T-cell (primary cell): ENCODE measurements around the gene CSNK1D. TPM values are rescaled to one million over a fixed set of nuclear protein-coding genes. Genes with fewer than 3 reads are reported as not detected.

Experiments used
- ATAC-seq, 4 experiments: fragments of 200-7000 bp in 3 of 4; fragments of 150-1000 bp in 1 of 4; cut with Tn5 transposase; replicated peaks in 1 of 4; 1 replicate in 3 of 4; 2 replicates in 1 of 4; pipeline ENCODE4 v1.10.0; 2021; ENCODE audit warnings: moderate library complexity in 3 of 4, mild to moderate bottlenecking in 2 of 4, moderate number of reproducible peaks in 1 of 4
- CTCF ChIA-PET, 2 donors: fragments of 300-600 bp; sonication (Branson Sonifier 250); formaldehyde crosslinking; loops; one replicate each; lab custom pipeline; 2022; ENCODE audit warnings: antibody characterized with exemption in 2 of 2; lab: Charles Lee
- POLR2A ChIA-PET, 2 donors: fragments of 300-600 bp; sonication (Branson Sonifier 250); formaldehyde crosslinking; loops; one replicate each; lab custom pipeline; 2022; ENCODE audit warnings: antibody characterized with exemption in 2 of 2; lab: Charles Lee
- DNase-seq, 35 experiments: peaks; one replicate each; pipeline versions ENCODE4 v3.0.0 to v3.0.0-alpha.2; 2013 to 2023
- H3K27ac ChIP-seq: one replicate; pipeline ENCODE4 v1.5.1; 2013; ENCODE audit warnings: low read length
- H3K27me3 ChIP-seq, 2 experiments: replicated peaks in 1 of 2; 1 replicate in 1 of 2; 2 replicates in 1 of 2; pipeline versions ENCODE4 v1.6.1 to v1.7.0; 2013; ENCODE audit warnings: low read length in 1 of 2, mixed read lengths in 1 of 2; ENCODE audit not compliant: control insufficient read depth in 2 of 2, insufficient read depth in 2 of 2; ENCODE audit errors: extremely low read depth in 1 of 2
- H3K36me3 ChIP-seq, 2 donors: 1 replicate in 1 of 2; 2 replicates in 1 of 2; pipeline versions ENCODE4 v1.6.1 to v1.7.0; 2013; ENCODE audit warnings: low read length in 1 of 2; ENCODE audit not compliant: control insufficient read depth in 2 of 2, insufficient read depth in 1 of 2; ENCODE audit errors: extremely low read depth in 1 of 2
- H3K4me1 ChIP-seq, 2 experiments: 1 replicate in 1 of 2; 2 replicates in 1 of 2; pipeline versions ENCODE4 v1.6.1 to v1.7.0; 2013; ENCODE audit warnings: low read length in 2 of 2, mixed read lengths in 1 of 2; ENCODE audit not compliant: insufficient read depth in 2 of 2, control insufficient read depth in 1 of 2; ENCODE audit errors: extremely low read depth in 1 of 2
- H3K4me3 ChIP-seq, 2 donors: 1 replicate in 1 of 2; 2 replicates in 1 of 2; pipeline versions ENCODE4 v1.5.1 to v1.7.0; 2013; ENCODE audit warnings: mild to moderate bottlenecking in 2 of 2, low read length in 1 of 2, moderate library complexity in 1 of 2; ENCODE audit not compliant: control insufficient read depth in 1 of 2; ENCODE audit errors: extremely low read depth in 1 of 2
- H3K9me3 ChIP-seq: 2 replicates; pipeline ENCODE4 v1.7.0; 2013
- H3K27ac Mint-ChIP-seq, 2 donors: one replicate each; pipeline ENCODE4 v1.8.0; 2020 to 2021; ENCODE audit warnings: mild to moderate bottlenecking in 2 of 2, mixed read lengths in 2 of 2
- H3K27me3 Mint-ChIP-seq, 2 donors: one replicate each; pipeline ENCODE4 v1.8.0; 2021 to 2022; ENCODE audit warnings: mixed read lengths in 2 of 2
- H3K36me3 Mint-ChIP-seq: one replicate; pipeline ENCODE4 v1.8.0; 2021; ENCODE audit warnings: mixed read lengths
- H3K4me1 Mint-ChIP-seq, 3 donors: one replicate each; pipeline ENCODE4 v1.8.0; 2020 to 2022; ENCODE audit warnings: mixed read lengths in 3 of 3, mild to moderate bottlenecking in 1 of 3
- H3K4me3 Mint-ChIP-seq, 3 donors: one replicate each; pipeline ENCODE4 v1.8.0; 2020 to 2022; ENCODE audit warnings: mild to moderate bottlenecking in 3 of 3, mixed read lengths in 3 of 3, moderate library complexity in 3 of 3
- H3K9me3 Mint-ChIP-seq, 3 donors: one replicate each; pipeline ENCODE4 v1.8.0; 2020 to 2022; ENCODE audit warnings: mixed read lengths in 3 of 3
- WGBS: methylation state at CpG from one replicate; pipeline ENCODE4 v1.1.5; 2013; ENCODE audit warnings: missing lambda C conversion rate; ENCODE audit not compliant: insufficient coverage; 5-methylcytosine and 5-hydroxymethylcytosine counted together
- total RNA-seq, 35 experiments: library from RNA in 6 of 35; stranded (reverse) in 6 of 35; fragments of 120-200 nt in 1 of 35; gene quantifications; one replicate each; pipeline versions ENCODE4 v1.2.1 to v1.2.4 and lab custom pipeline; 2013 to 2026

CSNK1D gene
- total RNA-seq, 5 donors from 2014 or later (not counting 1 experiment from before 2014, with no cell fraction given) = 177 to 273 (median 194) TPM

DNA sequence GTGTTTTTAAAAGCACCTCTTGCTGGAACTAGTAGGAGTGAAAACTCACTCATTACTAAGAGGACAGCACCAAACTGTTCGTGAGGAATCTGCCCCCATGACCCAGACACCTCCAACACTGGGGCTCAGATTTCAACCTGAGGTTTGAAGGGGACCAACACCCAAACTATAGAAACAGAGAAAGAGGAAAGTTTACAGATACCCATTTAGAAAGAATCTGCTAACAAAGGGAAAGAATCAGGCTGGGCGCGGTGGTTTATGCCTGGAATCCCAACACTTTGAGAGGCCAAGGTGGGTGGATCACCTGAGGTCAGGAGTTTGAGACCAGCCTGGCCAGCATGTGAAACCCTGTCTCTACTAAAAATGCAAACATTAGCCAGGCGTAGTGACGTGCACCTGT, 3.4 kb upstream of the CSNK1D start:
- no peak overlapping the region for H3K27ac Mint-ChIP-seq
- Histone ChIP-seq H3K4me3 (no peak overlapping the region), H3K4me1 (peaks cover 3 to 33% of the 10 kb centered on the region in 2 experiments), H3K9me3 (no peaks in the 10 kb centered on the region), H3K36me3 (no peaks in the 10 kb centered on the region), H3K27ac (no peak overlapping the region), H3K27me3 (peaks cover 0 to 11% of the 10 kb centered on the region in 2 experiments)
- CTCF ChIA-PET = no interaction called here
- H3K9me3 Mint-ChIP-seq = no peaks in the 10 kb centered on the region
- 92% methylated on average over 2 of the region's 5 CpGs for WGBS
- no peak for ATAC-seq
- H3K4me1 Mint-ChIP-seq = peaks cover 15 to 26% (median 16%) of the 10 kb centered on the region in 3 donors
- no peak overlapping the region for H3K4me3 Mint-ChIP-seq
- POLR2A ChIA-PET = interaction anchor here in 1 of 2 donors (0.7 kb wide), 1 partner anchor 49 kb away, joined by 3 read pairs; no protein-coding TSS in a partner anchor
- no peaks in the 10 kb centered on the region for H3K27me3 Mint-ChIP-seq
- DNase-seq = no peak
- H3K36me3 Mint-ChIP-seq = peaks cover 5% of the 10 kb centered on the region

DNA sequence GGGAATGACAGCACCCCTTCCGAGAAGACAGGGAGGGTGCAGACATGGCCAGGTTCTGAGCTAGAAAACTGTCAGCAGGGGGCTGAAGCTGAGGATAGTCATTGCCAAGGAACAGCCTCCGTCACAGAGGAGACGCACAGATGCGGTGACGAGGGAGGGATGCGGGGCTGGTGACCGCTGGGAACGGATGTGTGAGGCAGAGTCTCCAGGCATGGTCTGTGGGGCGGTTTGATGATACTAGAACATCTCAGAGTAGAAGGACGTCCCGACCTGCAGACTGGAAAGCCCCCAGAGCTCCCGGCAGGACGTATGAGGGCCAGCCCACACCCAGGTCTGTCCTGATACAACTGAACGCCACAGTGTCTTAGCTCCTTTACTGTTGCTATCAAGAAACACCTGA, 1.8 kb upstream of the CSNK1D start:
- CTCF ChIA-PET = no interaction called here
- Mint-ChIP-seq H3K27me3 (no peaks in the 10 kb centered on the region), H3K4me3 (no peak overlapping the region), H3K4me1 (peaks cover 24 to 29% (median 25%) of the 10 kb centered on the region in 3 donors), H3K9me3 (no peaks in the 10 kb centered on the region), H3K27ac (peak overlapping the region in 1 of 2 donors; percentile 39), H3K36me3 (peaks cover 11% of the 10 kb centered on the region)
- Histone ChIP-seq H3K27ac (no peak overlapping the region), H3K4me1 (peaks cover 9 to 34% of the 10 kb centered on the region in 2 experiments), H3K36me3 (peaks cover 4 to 14% of the 10 kb centered on the region in 2 donors), H3K27me3 (peaks cover 0 to 11% of the 10 kb centered on the region in 2 experiments), H3K9me3 (no peaks in the 10 kb centered on the region), H3K4me3 (no peak overlapping the region)
- POLR2A ChIA-PET = no interaction called here
- DNase-seq (no peak), ATAC-seq (no peak)
- WGBS = 91% methylated on average over 8 of the region's 14 CpGs

- Mint-ChIP-seq H3K4me3 (peak overlapping the region; percentile 39 to 95 (median 87)), H3K27ac (peak overlapping the region; percentile 15 to 55), H3K27me3 (no peaks in the 10 kb centered on the region), H3K36me3 (peaks cover 18% of the 10 kb centered on the region), H3K4me1 (peaks cover 34 to 39% (median 34%) of the 10 kb centered on the region in 3 donors), H3K9me3 (no peaks in the 10 kb centered on the region)
- ChIA-PET CTCF (interaction anchor here in 1 of 2 donors (1.5 kb wide), 1 partner anchor 24 kb away, joined by 4 read pairs; no protein-coding TSS in a partner anchor), POLR2A (no interaction called here)
- H3K4me3 ChIP-seq = peak overlapping the region in 1 of 2 donors; percentile 65
- ATAC-seq = no peak
- peaks cover 0 to 11% of the 10 kb centered on the region in 2 experiments for H3K27me3 ChIP-seq
- peaks cover 9 to 43% of the 10 kb centered on the region in 2 experiments for H3K4me1 ChIP-seq
- 83% methylated on average over 17 of the region's 27 CpGs for WGBS
- no peak overlapping the region for H3K27ac ChIP-seq
- DNase-seq = no peak
- H3K36me3 ChIP-seq = peaks cover 4 to 24% of the 10 kb centered on the region in 2 donors
- no peaks in the 10 kb centered on the region for H3K9me3 ChIP-seq
Observed at GRCh38 chr17:82274134-82275020, 877 bp upstream of the CSNK1D start.

DNA sequence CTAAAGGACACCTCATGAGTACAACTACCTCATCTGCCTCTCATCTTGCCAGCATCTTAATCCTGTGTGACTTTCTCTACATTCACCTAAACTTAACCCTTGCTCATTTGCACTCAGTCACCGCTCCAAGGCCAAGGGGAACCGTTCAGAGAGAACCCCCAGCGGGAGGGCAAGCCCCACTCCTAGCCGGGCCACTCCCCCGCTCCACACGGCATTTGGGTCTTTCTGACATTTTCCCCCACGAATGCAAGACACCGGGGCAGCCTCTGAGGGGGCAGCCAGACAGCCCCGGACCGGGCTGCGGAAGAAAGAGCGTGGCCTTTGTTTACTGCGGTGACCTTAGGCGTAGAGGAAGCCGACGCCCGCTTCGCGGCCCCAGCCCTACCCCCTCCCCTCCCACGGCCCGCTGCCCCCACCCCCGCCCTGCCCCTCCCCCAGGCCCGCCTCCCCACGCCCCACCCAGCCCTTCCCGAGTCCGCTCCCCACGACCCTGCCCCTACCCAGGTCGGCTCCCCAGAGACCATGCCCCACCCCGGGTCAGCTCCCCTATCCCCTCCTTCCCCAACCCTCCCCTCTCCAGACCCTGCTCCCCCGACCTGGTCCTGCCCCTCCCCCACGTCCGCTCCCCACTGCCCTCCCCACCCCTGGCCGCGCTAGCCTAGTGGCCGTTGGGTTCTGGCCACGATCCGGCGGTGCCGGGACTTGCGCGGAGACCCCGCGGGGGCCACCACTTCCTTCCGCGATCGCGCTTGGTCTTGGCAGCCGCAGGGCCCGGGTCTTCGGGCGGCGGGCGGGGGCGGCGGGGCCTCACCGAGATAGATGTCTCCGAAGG, 789 bp downstream of the CSNK1D start:
- POLR2A ChIA-PET = no interaction called here
- no peaks in the 10 kb centered on the region for H3K27me3 Mint-ChIP-seq

GRCh38 chr17:82271401-82271800, 2.1 kb downstream of the CSNK1D start:
- Histone ChIP-seq H3K27me3 (peaks cover 0 to 8% of the 10 kb centered on the region in 2 experiments), H3K4me3 (peak overlapping the region in 1 of 2 donors; percentile 68), H3K36me3 (peaks cover 4 to 45% of the 10 kb centered on the region in 2 donors), H3K9me3 (no peaks in the 10 kb centered on the region), H3K27ac (peak overlapping the region; percentile 5), H3K4me1 (peaks cover 14 to 72% of the 10 kb centered on the region in 2 experiments)
- H3K27me3 Mint-ChIP-seq = no peaks in the 10 kb centered on the region
- peak overlapping the region; percentile 93 to 97 for H3K27ac Mint-ChIP-seq
- peak overlapping the region; percentile 87 to 97 (median 95) for H3K4me3 Mint-ChIP-seq
- peaks cover 61 to 67% (median 63%) of the 10 kb centered on the region in 3 donors for H3K4me1 Mint-ChIP-seq
- ChIA-PET POLR2A (interaction anchor here in 1 of 2 donors (0.9 kb wide), 1 partner anchor 26 kb away, joined by 4 read pairs; no protein-coding TSS in a partner anchor), CTCF (no interaction called here)
- DNase-seq (no peak), ATAC-seq (no peak)
- 82% methylated on average over 4 of the region's 6 CpGs for WGBS
- H3K36me3 Mint-ChIP-seq = peaks cover 26% of the 10 kb centered on the region
- no peaks in the 10 kb centered on the region for H3K9me3 Mint-ChIP-seq

More for the DNA sequence above, 789 bp downstream of the CSNK1D start:
- DNase-seq = peak in 26 of 35 experiments; percentile 14 to 56 (median 26)
- Histone ChIP-seq H3K4me3 (peak overlapping the region; percentile 65 to 68), H3K9me3 (no peaks in the 10 kb centered on the region), H3K4me1 (peaks cover 14 to 60% of the 10 kb centered on the region in 2 experiments), H3K36me3 (peaks cover 4 to 37% of the 10 kb centered on the region in 2 donors), H3K27ac (peak overlapping the region; percentile 75), H3K27me3 (peaks cover 0 to 11% of the 10 kb centered on the region in 2 experiments)
- peak overlapping the region; percentile 87 to 97 (median 95) for H3K4me3 Mint-ChIP-seq
- no peaks in the 10 kb centered on the region for H3K9me3 Mint-ChIP-seq
- H3K36me3 Mint-ChIP-seq = peaks cover 21% of the 10 kb centered on the region
- CTCF ChIA-PET = interaction anchor here (0.7 to 1.5 kb wide), 3 partner anchors 25 to 36 kb away, joined by 3 to 4 read pairs (median 4); no protein-coding TSS in a partner anchor
- whole genome bisulfite sequencing = under 1% methylated on average over 38 of the region's 57 CpGs
- ATAC-seq = peak; percentile 4 to 19 (median 16)
- peaks cover 50 to 55% (median 51%) of the 10 kb centered on the region in 3 donors for H3K4me1 Mint-ChIP-seq
- peak overlapping the region; percentile 93 to 97 for H3K27ac Mint-ChIP-seq
